ENCODE results near the gene MRPL43.
A peak's percentile ranks its signal among the peaks of the same experiment; 100 is the strongest.
"Not testable (repeated sequence)": the region's sequence is repeated elsewhere in the genome, so short reads cannot be mapped to it uniquely, and the experiment has no call there.

Gene MRPL43

DNA sequence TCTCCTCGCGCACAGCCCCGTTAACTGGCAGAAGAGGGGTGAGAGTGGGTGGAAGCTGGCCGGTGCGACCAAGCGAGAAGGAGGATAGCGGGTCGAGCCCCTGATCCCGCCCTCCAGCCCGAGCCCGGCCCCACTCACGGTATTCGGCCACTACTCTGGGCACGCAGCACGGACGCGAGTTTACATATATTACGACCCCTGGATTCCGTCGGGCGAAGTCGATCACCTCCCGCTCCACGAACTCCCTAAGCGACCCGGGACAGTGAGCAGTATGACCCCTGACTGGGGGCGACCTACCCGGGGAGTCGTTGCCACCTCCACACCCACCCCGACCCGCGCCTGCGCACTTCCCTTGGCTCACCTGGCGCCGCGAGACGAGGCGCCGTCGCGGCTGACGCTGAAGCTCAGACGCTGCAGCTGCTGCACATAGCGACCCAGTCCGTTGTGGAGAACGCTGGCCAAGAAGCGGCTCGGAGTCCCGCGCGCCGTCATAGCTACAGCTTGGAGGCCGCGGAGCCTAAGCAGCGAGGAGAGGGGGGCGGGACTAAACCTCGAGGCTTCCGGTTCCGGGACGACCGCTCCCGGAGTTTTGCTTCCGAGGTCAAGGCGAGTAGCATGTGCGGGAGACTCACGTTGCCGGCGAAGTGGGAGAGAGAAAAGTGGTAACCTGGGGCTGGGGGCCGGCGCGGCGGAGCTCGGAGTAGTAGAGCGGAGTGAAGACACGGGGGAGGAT lies at the start of gene MRPL43, which contains the start of gene TWNK:
MRPL43 (minus strand) TSS at position 546 of the 733 bp plus-strand sequence; CDS start at position 492, 54 bp downstream.
TWNK (plus strand) TSS at position 592 of the 733 bp plus-strand sequence. CDS start 668 bp downstream, outside the sequence.
- peak; percentile 88 to 90 for DNase-seq

DNA sequence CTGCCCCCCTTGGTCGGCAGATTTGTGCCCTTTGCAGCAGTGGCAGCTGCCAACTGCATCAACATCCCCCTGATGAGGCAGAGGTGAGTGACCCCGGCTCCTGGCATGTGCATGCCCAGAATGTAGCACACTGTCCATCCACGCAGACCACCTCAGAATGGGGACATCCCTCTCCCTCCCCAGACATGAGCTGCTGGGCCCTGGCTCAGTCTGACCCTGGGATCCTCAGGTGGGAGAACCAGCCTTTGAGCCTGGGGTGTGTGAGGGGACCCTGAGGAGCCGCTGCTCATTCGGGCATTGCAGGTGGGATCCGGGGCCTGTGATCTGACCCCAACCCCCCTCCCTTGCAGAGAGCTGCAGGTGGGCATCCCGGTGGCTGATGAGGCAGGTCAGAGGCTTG lies 49.4 kb upstream of the MRPL43 start:
- DNase-seq: no peak

DNA sequence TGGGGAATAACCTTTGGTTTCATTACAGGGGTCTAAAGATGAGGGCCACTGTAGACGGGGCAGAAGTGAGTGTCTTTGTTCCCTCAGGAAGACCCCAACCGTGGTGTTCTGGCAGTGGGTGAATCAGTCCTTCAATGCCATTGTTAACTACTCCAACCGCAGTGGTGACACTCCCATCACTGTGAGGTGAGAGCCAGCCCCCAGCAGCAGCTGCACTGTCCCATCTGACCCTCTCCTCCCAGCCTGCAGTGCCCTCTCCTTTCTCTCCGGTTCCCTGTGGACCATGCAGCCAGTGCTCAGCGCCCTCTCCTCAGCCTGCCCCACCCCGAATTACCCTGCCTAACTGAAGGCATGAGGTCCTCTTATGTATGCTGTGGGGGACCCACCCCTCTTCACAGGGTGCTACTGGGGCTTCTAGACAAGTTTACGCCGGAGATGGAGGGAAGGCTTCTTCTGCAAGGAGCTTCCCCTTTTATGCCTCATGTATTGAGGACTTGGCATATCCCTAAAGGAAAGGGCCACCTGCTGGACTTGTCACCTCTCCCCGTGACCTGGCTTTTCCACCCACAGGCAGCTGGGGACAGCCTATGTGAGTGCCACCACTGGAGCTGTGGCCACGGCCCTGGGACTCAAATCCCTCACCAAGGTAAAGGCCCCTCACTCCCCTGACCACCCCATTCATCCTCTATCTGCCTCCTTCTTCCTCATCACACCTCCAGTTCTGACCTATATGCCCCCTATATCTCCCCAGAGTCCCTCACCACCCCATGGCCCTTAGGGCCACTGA lies 48.8 kb upstream of the MRPL43 start:
- no peak for DNase-seq

DNA sequence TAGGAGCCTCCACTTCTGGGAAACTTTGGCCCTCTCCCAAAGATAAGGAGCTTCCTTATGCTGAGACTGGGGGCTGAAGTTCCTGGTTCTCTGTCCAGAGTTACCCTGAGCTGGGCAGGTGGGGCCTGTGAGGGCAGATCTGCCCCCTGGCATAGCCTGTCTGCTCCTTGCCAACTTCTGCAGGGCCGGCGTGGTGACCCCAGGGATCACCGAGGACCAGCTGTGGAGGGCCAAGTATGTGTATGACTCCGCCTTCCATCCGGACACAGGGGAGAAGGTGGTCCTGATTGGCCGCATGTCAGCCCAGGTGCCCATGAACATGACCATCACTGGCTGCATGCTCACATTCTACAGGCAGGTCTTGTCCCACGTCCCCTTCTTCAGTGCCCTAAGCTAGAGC lies 48.0 kb upstream of the MRPL43 start:
- DNase-seq: no peak

DNA sequence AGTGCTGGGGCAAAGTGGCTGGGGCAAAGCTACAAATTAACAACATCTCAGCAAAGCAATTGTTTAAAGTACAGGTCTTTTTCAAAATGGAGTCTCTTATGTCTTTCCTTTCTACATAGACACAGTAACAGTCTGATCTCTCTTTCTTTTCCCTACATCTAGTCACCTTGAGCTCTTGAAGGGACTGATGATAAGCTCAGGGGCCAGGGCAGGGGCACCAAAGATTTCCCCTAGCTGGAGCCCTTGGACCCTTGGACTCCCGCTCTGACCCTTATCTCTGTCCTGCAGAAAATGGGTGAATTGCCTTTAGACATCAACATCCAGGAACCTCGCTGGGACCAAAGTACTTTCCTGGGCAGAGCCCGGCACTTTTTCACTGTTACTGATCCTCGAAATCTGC lies 47.1 kb upstream of the MRPL43 start:
- DNase-seq: not testable (repeated sequence)

DNA sequence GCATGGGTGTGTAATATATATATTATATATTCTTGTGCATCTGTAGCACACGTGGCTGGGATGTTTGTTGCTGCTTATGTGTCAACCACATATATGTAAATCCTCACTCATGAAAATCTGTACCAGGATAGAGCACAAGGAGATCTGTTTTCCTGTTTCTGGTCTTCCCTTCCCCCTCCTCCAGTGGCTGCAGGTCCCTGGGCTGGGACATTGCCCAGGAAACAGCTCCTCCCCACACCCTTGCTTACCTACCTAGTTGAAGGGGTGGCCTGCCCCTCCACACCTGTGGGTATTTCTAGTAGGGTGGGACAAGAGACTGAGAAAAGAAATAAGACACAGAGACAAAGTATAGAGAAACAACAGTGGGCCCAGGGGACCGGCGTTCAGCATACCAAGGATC lies 46.0 kb upstream of the MRPL43 start:
- DNase-seq: no peak

- peak; percentile 57 to 65 for DNase-seq
Observed at GRCh38 chr10:101032637-101033224, 45.4 kb upstream of the MRPL43 start.

GRCh38 chr10:101031796-101032636 lies 44.7 kb upstream of the MRPL43 start:
- peak; percentile 74 to 78 for DNase-seq

GRCh38 chr10:101031128-101031795 lies 44.0 kb upstream of the MRPL43 start, which contains the start of the genes PDZD7 and SFXN3:
TSS of gene PDZD7 (minus strand) at chr10:101031129. CDS start at chr10:101030219, 910 bp downstream.
TSS of gene SFXN3 (plus strand) at chr10:101031234. CDS start at chr10:101034695, 3,461 bp downstream.
- DNase-seq: peak; percentile 97 to 98

GRCh38 chr10:101030496-101031127 lies 43.3 kb upstream of the MRPL43 start:
- DNase-seq: no peak

DNA sequence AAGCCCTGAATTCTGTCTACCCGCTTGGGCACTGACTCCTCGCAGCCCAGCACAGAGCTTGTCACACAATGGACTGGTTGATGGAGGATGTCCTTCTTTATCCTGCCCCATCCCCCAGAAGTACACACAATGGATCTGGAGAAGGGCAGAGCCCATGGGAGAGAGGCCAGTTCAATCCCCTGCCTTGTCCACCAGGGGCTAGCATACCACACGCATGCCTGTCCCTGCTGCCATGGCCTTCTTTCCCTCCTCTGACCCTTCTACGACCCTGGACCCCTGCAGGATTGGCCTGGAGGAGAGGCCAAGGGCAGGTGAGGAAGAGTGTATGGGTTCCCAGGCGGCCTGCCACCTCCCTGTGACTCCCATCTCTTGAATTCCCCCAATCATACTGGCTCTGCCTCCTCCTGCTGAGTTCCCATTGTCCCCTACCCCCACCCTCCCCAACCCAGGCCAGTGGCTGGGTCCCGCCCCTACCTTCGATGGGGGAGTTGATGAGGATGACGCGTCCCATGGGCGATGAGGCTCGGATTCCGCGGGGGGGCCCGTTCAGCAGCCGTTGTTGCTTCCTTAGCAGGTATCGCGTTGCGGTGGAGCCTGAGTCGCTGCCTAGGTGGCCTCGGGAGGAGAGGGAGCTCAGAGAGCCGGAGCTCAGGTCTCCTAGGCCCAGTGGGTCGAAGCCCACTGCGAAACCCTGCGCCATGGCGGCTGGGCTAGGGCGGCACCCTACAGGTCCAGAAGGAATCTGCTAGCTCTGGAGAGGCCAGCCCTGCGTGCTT lies 42.4 kb upstream of the MRPL43 start:
- no peak for DNase-seq

- no peak for DNase-seq
Observed at GRCh38 chr10:101028446-101029337, 41.4 kb upstream of the MRPL43 start.

- no peak for DNase-seq
Observed at GRCh38 chr10:101027106-101027720, 39.9 kb upstream of the MRPL43 start.

DNA sequence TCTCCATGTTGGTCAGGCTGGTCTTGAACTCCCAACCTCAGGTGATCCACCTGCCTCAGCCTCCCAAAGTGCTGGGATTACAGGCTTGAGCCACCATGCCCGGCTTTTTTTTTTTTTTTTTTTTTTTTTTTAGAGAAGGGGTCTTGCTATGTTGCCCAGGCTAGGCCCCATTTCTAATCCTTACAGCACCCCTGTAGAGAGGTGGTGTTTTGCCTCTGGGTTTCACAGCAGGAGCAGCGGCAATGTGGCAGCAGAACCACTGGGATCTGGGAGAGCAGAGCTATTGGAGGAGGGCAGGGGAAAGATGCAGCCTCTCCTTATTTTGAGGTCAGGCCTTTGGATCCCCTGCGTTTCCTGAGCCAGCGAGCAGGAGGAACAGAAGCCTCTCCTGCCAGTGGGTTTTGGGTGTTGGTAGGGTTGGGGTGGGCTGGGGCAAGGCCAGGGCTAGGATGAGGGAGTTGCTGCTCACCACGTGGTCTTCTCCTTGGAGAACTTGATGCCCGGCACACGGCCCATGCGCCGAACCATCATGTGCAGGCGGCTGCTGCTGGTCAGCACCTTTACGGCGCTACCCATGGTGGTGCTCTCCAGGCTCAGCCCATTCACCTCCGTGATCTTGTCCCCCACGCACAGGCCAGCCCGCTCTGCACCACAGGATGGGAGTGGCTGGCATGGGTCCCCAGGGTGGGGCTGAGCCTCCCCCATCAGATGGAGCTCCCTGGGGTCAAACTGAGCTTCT lies 35.8 kb upstream of the MRPL43 start:
- no peak for DNase-seq

- no peak for DNase-seq
Observed at GRCh38 chr10:101021692-101022251, 34.5 kb upstream of the MRPL43 start.

DNA sequence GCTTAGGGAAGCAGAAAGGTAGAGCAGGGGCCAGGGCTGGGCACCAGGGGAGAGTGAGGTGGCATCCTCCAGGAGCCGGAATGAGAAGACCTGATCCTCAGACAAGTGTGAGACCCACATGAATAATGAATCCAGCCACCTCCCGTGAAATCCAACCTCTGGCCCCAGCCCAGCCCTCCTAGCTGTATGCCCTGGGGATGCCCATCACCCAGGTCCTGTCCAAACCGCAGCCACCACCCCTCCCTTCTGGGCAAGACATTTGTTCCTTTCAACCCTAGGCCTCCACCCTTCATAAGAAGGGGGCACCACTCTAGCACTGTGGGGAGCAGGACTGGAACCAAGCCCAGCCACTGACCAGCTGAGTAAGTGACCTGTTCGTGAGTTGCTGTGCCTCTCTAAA lies 33.9 kb upstream of the MRPL43 start:
- no peak for DNase-seq

DNA sequence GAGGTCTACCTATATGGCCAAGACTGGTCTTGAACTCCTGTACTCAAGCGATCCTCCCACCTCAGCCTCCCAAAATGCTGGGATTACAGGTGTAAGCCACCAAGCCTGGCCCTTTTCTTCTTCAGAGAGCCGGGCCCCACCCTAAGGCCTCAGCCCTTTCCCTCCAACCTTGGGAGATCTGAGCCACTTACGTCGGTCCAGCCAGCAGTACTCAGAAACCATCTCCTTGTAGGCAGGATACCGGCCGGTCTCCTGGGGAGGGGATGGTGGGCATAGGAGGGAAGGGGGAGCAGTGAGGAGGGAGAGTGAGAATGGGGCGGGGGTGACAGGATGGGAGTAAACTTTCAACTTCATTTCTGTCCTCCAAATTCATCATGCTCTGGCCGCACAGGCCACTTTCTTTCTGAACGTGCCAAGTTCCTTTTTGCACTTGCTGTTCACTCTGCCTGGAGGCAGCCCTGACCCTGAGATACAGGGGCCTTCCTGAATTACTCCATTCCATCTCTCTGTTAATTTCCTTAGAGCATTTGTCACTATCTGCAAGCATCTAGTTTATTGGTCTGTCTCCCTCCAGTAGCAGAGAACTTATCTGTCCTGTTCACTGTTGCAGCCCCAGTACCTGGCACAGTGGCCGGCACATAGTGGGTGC lies 33.3 kb upstream of the MRPL43 start:
- DNase-seq: no peak

DNA sequence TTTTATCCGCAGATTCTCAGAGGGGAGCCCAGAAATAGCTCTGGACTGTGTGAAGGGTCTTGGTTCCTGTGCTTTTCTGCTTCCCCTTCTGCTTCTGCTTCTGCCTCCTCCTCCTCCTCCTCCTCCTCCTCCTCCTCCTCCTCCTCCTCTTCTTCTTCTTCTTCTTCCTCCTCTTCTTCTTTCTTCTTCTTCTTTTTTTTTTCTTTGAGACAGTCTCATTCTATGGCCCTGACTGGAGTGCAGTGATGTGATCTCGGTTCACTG lies 32.1 kb upstream of the MRPL43 start:
- DNase-seq: no peak

All from stimulated activated CD4-positive, alpha-beta T cell treated with anti-CD3 and anti-CD28 coated beads, Interleukin-2, amount 100 ng/mL, for 24 hours (primary cell).